IMR-90 (cell line): ENCODE measurements around the gene PTPRN2.

Source experiments
- BHLHE40 ChIP-seq: fragments of 150-350 bp; IDR thresholded peaks from 2 replicates; pipeline ENCODE4 v1.6.1; 2016; ENCODE audit warnings: mild to moderate bottlenecking, low read depth, low read length
- CEBPB ChIP-seq: IDR thresholded peaks from 2 replicates; pipeline ENCODE4 v1.6.1; 2012; ENCODE audit warnings: low read depth, low read length, improper control_type of control experiment
- MXI1 ChIP-seq: IDR thresholded peaks from 2 replicates; pipeline ENCODE4 v1.6.1; 2012; ENCODE audit warnings: low read depth, mild to moderate bottlenecking, low read length, moderate library complexity, borderline replicate concordance
- POLR2A ChIP-seq: IDR thresholded peaks from 2 replicates; pipeline ENCODE4 v1.6.1; 2012; ENCODE audit warnings: mild to moderate bottlenecking, low read depth, low read length
- RCOR1 ChIP-seq: IDR thresholded peaks from 2 replicates; pipeline ENCODE4 v1.6.1; 2012; ENCODE audit warnings: mild to moderate bottlenecking, low read length, improper control_type of control experiment; ENCODE audit not compliant: insufficient replicate concordance
- RFX5 ChIP-seq: IDR thresholded peaks from 2 replicates; pipeline ENCODE4 v1.8.0; 2012; ENCODE audit warnings: low read depth, mild to moderate bottlenecking, low read length, moderate library complexity
- TF ChIP-seq, protein P1 (sequence below): fragments of 150-350 bp; IDR thresholded peaks from 2 replicates; pipeline ENCODE4 v1.6.1; 2017; ENCODE audit warnings: mild to moderate bottlenecking, antibody characterized with exemption, low read length, low read depth
- TF ChIP-seq, protein P2 (sequence below): conservative IDR thresholded peaks from 2 replicates; pipeline ENCODE4 v1.5.1; 2012; ENCODE audit warnings: mild to moderate bottlenecking, low read depth, low read length, improper control_type of control experiment
- TF ChIP-seq, protein P3 (sequence below): fragments of 150-350 bp; IDR thresholded peaks from 2 replicates; pipeline ENCODE4 v1.6.1; 2016; ENCODE audit warnings: low read depth, mild to moderate bottlenecking, low read length, moderate library complexity, borderline replicate concordance

DNA sequence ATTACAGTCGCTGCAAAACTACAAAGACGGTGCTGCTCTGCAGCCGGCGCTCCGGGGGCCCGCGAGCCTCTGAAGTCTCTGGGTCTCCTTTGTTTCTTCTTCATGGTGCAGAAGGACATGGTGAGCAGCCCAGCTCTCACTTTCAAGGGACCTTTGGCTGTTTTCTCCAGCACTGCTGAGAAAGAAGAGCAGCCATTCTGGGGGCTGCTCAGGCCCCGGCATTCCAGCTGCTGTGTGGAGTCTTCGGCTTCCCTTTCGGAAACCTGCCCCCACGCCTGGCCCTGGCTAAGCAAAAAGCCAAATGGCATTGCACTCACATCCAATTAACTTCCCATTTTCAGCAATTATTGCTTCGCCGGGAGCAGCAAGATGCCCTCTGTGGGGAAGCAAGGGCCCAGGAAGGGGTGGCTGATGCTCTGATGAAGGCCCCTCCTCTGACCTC is 555.7 kb downstream of the PTPRN2 start:
- TF ChIP-seq, protein P1, sequence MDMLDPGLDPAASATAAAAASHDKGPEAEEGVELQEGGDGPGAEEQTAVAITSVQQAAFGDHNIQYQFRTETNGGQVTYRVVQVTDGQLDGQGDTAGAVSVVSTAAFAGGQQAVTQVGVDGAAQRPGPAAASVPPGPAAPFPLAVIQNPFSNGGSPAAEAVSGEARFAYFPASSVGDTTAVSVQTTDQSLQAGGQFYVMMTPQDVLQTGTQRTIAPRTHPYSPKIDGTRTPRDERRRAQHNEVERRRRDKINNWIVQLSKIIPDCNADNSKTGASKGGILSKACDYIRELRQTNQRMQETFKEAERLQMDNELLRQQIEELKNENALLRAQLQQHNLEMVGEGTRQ: no peak
- TF ChIP-seq, protein P2, sequence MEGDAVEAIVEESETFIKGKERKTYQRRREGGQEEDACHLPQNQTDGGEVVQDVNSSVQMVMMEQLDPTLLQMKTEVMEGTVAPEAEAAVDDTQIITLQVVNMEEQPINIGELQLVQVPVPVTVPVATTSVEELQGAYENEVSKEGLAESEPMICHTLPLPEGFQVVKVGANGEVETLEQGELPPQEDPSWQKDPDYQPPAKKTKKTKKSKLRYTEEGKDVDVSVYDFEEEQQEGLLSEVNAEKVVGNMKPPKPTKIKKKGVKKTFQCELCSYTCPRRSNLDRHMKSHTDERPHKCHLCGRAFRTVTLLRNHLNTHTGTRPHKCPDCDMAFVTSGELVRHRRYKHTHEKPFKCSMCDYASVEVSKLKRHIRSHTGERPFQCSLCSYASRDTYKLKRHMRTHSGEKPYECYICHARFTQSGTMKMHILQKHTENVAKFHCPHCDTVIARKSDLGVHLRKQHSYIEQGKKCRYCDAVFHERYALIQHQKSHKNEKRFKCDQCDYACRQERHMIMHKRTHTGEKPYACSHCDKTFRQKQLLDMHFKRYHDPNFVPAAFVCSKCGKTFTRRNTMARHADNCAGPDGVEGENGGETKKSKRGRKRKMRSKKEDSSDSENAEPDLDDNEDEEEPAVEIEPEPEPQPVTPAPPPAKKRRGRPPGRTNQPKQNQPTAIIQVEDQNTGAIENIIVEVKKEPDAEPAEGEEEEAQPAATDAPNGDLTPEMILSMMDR: no peak
- TF ChIP-seq MXI1: no peak
- TF ChIP-seq RCOR1: no peak
- TF ChIP-seq POLR2A: no peak
- TF ChIP-seq, protein P3, sequence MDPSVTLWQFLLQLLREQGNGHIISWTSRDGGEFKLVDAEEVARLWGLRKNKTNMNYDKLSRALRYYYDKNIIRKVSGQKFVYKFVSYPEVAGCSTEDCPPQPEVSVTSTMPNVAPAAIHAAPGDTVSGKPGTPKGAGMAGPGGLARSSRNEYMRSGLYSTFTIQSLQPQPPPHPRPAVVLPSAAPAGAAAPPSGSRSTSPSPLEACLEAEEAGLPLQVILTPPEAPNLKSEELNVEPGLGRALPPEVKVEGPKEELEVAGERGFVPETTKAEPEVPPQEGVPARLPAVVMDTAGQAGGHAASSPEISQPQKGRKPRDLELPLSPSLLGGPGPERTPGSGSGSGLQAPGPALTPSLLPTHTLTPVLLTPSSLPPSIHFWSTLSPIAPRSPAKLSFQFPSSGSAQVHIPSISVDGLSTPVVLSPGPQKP: no peak
- no peak for TF ChIP-seq BHLHE40
- TF ChIP-seq RFX5: no peak
- TF ChIP-seq CEBPB: no peak
